ENCODE data around the gene MBP. TPM values are rescaled to one million over a fixed set of nuclear protein-coding genes. Genes with fewer than 3 reads are reported as not detected.

Gene MBP
- total and polyA plus RNA-seq, 2 of the 4 experiments (the other 2 are of a cell fraction): 0.72 to 0.90 TPM

- Histone ChIP-seq H3K14ac (replicated peaks; ENCODE audit: low read depth, low read length) (no peak overlapping the region), H3K56ac (ENCODE audit: extremely low read depth, insufficient read depth, low read length) (no peak overlapping the region), H3K23ac (ENCODE audit: low read depth, low read length) (no peak overlapping the region), H4K91ac (ENCODE audit: insufficient read depth, low read depth, low read length) (no peak overlapping the region), H3K4ac (ENCODE audit: low read depth, low read length) (no peak overlapping the region), H2BK20ac (ENCODE audit: low read depth, low read length) (no peak overlapping the region), H4K5ac (ENCODE audit: low read depth, low read length) (no peak overlapping the region), H2BK15ac (ENCODE audit: low read depth, low read length) (no peak overlapping the region), H3K79me1 (ENCODE audit: low read depth in 1 of 2, low read length in 2 of 2) (no peaks in the 10 kb centered on the region), H3K27me3 (ENCODE audit: control insufficient read depth, insufficient read depth, low read length) (no peaks in the 10 kb centered on the region), H3K27ac (ENCODE audit: insufficient read depth, low read length) (no peak overlapping the region), H3K4me1 (ENCODE audit: control insufficient read depth, insufficient read depth, low read length) (no peaks in the 10 kb centered on the region; the same call in 1 of the 2 replicates), H3K36me3 (ENCODE audit: control insufficient read depth, insufficient read depth, low read length) (no peaks in the 10 kb centered on the region; the same call in 1 of the 2 replicates), H4K8ac (ENCODE audit: low read depth in 2 of 2, low read length in 2 of 2) (no peak overlapping the region), H3K18ac (ENCODE audit: low read depth, low read length) (no peak overlapping the region), H3K4me2 (ENCODE audit: low read depth, low read length) (no peak overlapping the region), H3K9me3 (ENCODE audit: control insufficient read depth, insufficient read depth, low read length) (no peaks in the 10 kb centered on the region), H3K9me1 (ENCODE audit: insufficient read depth, low read length) (no peaks in the 10 kb centered on the region), H2BK120ac (ENCODE audit: low read depth, low read length) (no peak overlapping the region), H2AK5ac (ENCODE audit: low read depth, low read length) (no peak overlapping the region), H2BK5ac (ENCODE audit: low read depth, low read length, poor library complexity, severe bottlenecking) (no peak overlapping the region), H2AFZ (replicated peaks; ENCODE audit: low read length, poor library complexity) (no peak overlapping the region), H3K9ac (ENCODE audit: low read depth, low read length) (no peak overlapping the region), H3K4me3 (ENCODE audit: insufficient read depth, low read depth, low read length) (no peak overlapping the region), H2AK9ac (replicated peaks; ENCODE audit: low read depth, low read length, poor library complexity) (no peak overlapping the region), H4K20me1 (ENCODE audit: insufficient read depth, low read length) (no peaks in the 10 kb centered on the region)
- POLR2A ChIA-PET (ENCODE audit: unreplicated experiment): no interaction called here
- in situ Hi-C loops (cut with MboI; ENCODE audit: low sequenced_read_pairs) (no loop called here), intact Hi-C loops (cut with micrococcal nuclease) (no loop called here), dilution Hi-C loops (cut with HindIII; ENCODE audit: low sequenced_read_pairs, unreplicated experiment) (no loop called here)
- DNase-seq: no peak
- 96% methylated on average over 11 of the region's 31 CpGs; no CpG with 5 or more reads in 1 of the 2 experiments for WGBS, 2 experiments (ENCODE audit: extremely low coverage in 2 of 2, insufficient read length in 1 of 2)
- CTCF ChIA-PET: no interaction called here
- ATAC-seq (ENCODE audit: low read depth): no peak
- no peak for TF ChIP-seq MAZ (IDR thresholded peaks at IDR 0.05; ENCODE audit: borderline replicate concordance, low read depth, low read length)
- TF ChIP-seq RAD21 (IDR thresholded peaks at IDR 0.05; ENCODE audit: low read length): no peak
- TF ChIP-seq NFE2L2 (IDR thresholded peaks at IDR 0.05; ENCODE audit: low read depth, low read length): no peak
- TF ChIP-seq POLR2A (IDR thresholded peaks at IDR 0.05; ENCODE audit: low read depth, low read length): no peak
- TF ChIP-seq RFX5 (IDR thresholded peaks at IDR 0.05; ENCODE audit: low read depth, low read length): no peak
- BruUV-seq (replicated peaks): no TSS peak
Measured at GRCh38 chr18:76979111-76979751, 153.4 kb downstream of the MBP start.

Measured in IMR-90 (cell line).